GM18511 (cell line): ENCODE results near the gene HMOX2.

ENCODE experiments used
- ATAC-seq: cut with Tn5 transposase; IDR thresholded peaks from one replicate; pipeline ENCODE4 v1.9.1; 2021; ENCODE audit warnings: mild to moderate bottlenecking, moderate library complexity; ENCODE audit not compliant: unreplicated experiment

The HMOX2 gene, protein sequence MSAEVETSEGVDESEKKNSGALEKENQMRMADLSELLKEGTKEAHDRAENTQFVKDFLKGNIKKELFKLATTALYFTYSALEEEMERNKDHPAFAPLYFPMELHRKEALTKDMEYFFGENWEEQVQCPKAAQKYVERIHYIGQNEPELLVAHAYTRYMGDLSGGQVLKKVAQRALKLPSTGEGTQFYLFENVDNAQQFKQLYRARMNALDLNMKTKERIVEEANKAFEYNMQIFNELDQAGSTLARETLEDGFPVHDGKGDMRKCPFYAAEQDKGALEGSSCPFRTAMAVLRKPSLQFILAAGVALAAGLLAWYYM

GRCh38 chr16:4475880-4476788, at the start of gene HMOX2:
Gene HMOX2, plus strand, starts transcription at chr16:4476398. Its CDS starts 29,127 bp downstream, at chr16:4505525.
- ATAC-seq: peak; percentile 87

DNA sequence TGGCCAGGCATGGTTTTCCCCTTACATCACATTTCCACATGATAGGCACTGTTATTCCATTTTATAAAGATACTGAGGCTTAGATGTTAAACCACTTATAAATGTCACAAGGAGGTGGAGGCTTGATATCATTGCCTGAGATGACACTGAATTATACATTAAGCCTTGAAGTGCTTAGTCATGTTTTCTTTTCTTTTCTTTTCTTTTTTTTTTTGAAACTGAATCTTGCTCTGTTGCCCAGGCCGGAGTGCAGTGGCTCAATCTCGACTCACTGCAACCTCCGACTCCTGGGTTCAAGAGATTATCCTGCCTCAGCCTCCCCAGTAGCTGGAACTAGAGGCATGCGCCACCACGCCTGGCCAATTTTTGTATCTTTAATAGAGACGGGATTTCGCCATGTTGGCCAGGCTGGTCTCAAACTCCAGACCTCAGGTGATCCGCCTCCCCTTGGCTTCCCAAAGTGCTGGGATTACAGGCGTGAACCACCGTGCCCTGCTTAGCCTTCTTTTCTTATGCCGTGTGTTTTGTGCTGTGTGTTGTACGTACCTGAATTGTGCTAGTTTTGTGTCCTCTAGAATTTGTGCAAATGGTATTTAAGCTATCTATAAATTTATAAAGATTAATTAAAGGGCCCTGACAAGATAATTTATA, 49.4 kb upstream of the HMOX2 start:
- ATAC-seq: no peak

DNA sequence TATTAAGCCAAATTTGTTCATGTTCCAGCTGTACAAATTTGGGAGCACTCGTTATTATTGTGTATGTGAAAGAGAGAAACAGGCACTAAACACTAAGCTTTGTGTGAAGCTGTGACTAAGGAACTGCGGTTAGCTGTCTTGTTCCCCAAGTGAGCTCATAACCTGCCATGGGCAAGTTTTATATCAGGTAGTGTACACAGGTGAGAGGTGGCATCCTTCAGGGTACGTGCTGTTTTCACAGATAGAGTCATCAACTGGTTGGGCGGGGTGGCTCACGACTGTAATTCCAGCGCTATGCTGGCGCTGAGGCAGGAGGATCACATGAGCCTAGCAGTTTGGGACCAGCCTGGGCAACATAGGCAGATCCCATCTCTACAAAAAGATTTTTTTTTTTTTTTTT, 47.7 kb upstream of the HMOX2 start:
- ATAC-seq: no peak

- ATAC-seq: no peak
Measured at GRCh38 chr16:4431023-4431422, 45.2 kb upstream of the HMOX2 start.

DNA sequence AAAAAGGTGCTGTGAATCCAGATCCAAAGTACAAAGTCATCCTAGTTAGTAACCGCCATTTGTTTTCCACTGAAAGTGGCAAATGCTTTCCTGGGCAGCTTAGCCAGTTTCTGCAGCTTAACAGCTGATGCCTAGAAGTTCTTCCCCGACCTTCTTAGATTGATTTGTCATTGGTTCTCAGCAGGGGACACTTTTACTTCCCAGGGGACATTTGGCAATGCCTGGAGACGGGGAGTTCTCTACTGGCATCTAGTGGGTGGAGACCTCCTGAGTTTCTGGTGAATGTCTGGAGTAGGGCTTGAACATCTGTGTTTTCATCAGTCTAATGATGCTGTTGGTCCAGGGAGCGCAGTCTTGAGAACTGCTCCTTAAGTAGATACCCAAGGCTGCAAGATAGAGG, 43.0 kb upstream of the HMOX2 start:
- ATAC-seq: no peak

DNA sequence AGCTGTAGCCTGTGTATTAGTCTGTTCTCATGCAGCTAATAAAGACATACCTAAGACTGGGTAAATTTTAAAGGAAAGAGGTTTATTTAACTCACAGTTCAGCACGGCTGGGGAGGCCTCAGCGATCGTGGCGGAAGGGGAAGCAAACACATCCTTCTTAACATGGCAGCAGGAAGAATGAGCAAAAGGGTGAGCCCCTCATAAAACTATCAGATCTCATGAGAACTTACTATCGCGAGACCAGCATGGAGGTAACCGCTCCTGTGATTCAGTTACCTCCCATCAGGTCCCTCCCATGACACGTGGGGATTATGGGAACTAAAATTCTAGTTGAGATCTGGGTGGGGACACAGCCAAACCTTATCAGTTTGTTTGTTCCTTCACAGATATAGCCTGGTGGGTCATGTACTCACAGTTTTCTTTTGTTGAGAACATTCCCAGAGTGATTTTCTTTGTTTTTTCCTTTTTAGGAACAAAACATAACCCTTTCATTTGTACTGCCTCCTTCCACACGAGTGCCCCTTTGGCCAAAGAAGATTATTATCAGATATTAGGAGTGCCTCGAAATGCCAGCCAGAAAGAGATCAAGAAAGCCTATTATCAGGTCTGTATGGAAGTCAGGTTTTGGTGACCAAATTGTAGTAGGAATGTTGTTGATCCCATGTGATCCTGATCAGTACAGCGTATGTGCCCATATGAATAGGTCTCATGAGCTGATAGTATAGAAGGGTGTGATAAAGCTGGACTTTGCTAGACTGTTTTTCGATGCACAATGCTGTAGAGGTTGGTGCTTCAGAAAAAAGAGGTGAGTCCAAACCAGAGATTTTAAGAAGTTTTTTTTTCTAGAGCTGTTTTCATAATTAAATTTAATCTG, 42.0 kb upstream of the HMOX2 start:
- ATAC-seq: no peak

DNA sequence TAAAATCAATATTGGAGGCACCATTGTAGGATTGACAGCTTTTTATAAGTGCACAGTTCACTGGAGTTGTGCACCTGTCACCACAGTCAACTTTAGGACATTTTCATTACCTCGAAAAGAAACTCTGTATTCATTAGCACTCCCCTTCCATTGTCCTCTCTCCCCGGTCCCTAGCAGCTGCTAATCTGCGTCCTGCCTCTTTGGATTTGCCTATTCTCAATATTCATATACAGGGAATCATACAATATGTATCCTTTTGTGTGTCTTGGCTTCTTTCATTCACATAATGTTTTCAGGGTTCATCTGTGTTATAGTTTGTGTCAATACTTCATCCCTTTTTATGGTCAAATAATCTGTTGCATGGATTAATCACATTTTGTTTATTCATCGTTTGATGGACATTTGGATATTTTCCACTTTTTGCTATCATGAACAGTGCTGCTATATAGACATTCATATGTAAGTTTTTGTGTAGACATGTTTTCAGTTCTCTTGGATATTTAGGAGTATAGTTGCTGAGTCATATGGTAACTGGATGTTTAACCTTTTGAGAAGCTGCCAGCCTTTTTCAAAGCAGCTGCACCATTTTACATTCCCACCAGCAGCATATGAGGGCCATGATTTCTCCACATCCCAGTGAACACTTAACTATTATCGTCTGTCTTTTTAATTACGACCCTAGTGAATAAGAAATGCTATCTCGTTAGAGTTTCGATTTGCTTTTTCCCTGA, 40.7 kb upstream of the HMOX2 start:
- no peak for ATAC-seq

DNA sequence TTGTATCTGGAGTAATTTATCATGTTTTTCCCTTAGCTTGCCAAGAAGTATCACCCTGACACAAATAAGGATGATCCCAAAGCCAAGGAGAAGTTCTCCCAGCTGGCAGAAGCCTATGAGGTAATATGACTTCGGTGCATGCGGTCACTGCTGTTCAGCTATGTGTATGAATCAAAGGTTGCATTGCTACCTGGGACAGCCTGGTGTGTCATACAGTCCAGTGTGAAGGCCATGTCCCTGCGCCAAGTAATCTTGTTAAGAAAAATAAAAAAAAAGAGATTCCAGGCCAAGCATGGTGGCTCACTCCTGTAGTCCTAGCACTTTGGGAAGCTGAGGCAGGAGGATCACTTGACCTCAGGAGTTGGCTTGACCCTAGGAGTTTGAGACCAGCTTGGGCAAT, 38.8 kb upstream of the HMOX2 start:
- no peak for ATAC-seq

GRCh38 chr16:4442371-4442770, 33.8 kb upstream of the HMOX2 start:
- ATAC-seq: no peak

DNA sequence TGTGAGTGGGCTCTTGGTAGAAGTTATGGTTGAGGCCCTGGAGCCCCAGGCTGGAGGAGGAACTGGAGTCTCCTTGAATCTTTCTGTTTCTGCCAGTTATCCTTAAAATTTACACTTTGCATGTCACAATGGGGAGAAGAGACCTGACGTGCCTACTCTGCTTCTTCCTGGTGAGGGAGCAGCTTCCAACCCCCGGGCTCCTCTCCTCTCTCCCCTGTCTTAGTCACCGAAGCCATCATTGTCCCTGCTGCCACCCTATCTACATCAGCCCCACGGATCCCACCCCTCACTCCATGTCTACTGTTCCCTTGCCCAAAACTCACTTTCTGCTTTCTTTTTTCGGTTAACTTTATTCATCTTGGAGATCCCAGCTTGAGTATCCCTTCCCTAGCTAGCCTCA, 32.9 kb upstream of the HMOX2 start:
- no peak for ATAC-seq

DNA sequence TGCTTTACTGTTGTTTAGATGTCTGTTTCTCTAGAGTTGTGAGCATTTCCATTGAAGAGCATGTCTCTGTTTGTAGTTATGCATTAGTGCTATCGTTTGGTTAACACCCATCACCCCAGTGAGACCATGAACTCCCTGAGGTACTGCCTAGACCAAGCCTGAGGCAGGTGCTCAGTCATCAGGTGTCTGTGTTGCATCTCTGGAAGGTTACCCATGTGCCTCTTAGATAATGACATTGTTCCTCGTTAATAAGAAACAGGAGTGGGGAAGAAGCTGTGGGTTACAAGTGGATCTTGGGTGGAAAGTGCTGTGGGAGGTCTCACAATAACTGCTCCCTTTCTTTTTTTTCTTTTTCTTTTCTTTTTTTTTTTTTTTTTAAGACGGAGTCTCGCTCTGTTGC, 32.2 kb upstream of the HMOX2 start:
- ATAC-seq: no peak

GRCh38 chr16:4450430-4450829, 25.8 kb upstream of the HMOX2 start:
- ATAC-seq: no peak

- no peak for ATAC-seq
Measured at GRCh38 chr16:4450931-4451519, 25.2 kb upstream of the HMOX2 start.

DNA sequence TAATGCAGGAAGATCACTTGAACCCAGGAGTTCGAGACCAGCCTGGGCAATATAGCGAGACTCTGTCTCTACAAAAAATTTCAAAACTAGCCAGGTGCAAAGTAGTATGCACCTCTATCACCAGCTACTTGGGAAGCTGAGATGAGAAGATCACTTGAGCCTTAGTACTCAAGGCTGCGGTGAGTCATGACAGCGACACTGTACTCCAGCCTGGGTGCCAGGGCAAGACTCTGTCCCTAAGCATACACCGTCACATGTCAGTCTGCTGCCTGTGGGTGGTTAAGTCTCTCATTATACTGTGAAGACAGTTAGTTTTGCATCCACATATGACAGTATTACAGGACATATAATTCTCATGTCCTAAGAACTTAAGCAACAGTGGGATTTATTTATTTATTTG, 23.5 kb upstream of the HMOX2 start:
- no peak for ATAC-seq

DNA sequence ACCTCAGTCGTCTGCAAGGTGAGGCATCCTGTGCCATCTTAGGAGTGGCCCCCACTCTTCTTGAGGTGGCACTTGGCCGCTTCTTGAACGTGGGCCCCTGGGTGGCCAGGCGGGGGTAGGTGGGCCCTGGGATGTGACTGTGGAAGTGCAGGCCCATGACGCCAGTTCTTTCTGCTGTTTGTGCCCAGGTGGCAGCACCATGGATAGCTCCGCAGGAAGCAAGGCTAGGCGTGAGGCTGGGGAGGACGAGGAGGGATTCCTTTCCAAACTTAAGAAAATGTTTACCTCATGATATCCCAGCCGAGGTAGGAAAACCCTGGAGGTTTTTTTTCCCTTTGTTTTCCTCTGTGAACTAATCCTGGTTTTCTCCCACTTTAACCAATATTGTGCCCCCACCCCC, 21.6 kb upstream of the HMOX2 start:
- ATAC-seq: no peak

GRCh38 chr16:4455081-4455480, 21.1 kb upstream of the HMOX2 start:
- no peak for ATAC-seq

- ATAC-seq: no peak
Measured at GRCh38 chr16:4455951-4456350, 20.2 kb upstream of the HMOX2 start.

DNA sequence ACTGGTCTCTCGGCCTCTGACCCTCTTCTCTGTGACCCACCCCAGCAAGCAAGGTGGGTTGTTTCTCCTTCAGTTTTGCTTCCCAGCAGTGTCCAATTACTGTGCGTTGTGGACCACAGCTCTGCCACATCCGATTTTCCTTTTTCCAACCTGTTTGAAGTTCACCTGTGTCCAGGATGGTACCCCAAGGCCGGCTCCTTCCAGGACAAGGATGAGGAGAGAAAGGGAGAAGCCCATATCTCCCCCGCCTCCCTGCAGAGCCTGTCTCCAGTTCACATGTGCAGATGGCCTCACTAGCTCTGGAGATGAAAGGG, 15.3 kb upstream of the HMOX2 start:
- no peak for ATAC-seq

DNA sequence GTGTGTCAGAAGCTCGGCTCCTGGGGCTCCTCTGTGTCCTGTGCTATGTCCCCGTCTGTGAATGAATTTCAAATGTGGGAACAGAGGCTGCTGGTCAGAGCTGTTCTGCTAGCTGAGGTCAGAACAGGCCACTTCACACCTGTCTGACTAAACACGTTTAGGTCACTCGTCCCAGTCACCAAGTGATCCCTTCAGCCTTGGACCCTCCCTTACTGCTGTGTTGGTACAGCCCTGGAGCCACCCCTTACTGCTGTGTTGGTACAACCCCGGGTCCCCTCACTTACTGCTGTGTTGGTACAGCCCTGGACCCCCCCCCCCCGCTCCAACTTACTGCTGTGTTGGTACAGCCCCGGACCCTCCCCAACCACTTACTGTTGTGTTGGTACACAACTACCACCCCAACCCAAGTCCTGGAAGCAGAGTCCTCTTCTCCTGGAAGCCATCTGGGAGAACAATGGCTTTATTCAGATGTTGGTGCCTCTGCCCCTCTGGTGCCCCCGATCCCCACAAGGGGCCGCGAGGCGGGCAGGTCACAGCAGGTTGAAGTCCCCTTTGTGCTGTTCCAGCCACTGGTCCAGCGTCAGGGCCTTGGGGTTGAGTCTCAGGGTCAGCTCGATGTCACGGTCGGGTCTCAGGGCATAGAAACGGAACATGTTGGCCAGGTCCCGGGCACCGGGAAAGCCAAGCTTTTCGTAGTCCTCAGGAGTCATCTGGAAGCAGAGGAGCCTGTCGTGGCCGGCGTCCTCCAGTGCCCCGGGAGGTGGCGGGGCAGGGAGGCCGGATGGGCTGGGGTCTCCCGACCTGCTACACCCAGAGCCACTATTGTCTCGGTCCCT, 14.7 kb upstream of the HMOX2 start:
- no peak for ATAC-seq
